Measurements from ENCODE around the gene FRMPD4.

DNA sequence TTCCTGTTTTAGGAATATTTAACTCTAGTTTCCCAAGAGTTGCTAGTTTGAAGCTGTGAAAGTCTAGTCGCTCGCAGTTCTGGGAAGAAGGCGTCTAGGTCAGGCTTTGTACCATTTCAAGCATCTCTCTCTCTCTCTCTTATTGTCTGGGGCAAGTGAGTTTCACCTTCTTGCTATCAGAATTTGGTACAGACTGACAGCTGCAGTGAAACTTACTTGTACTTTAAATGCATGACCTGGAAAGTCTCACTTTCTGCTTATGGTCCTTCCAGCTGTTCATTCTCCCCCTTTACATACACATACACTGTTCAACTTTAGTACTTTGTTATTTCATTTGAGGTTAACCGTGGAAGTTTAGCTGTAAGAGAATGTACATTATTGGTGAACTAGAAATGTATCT is 4.4 kb downstream of the FRMPD4 start:
- TF ChIP-seq, protein P1, sequence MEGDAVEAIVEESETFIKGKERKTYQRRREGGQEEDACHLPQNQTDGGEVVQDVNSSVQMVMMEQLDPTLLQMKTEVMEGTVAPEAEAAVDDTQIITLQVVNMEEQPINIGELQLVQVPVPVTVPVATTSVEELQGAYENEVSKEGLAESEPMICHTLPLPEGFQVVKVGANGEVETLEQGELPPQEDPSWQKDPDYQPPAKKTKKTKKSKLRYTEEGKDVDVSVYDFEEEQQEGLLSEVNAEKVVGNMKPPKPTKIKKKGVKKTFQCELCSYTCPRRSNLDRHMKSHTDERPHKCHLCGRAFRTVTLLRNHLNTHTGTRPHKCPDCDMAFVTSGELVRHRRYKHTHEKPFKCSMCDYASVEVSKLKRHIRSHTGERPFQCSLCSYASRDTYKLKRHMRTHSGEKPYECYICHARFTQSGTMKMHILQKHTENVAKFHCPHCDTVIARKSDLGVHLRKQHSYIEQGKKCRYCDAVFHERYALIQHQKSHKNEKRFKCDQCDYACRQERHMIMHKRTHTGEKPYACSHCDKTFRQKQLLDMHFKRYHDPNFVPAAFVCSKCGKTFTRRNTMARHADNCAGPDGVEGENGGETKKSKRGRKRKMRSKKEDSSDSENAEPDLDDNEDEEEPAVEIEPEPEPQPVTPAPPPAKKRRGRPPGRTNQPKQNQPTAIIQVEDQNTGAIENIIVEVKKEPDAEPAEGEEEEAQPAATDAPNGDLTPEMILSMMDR (IDR thresholded peaks at IDR 0.05) = no peak
- no peak for TF ChIP-seq CHD2 (IDR thresholded peaks at IDR 0.05; ENCODE audit: low read length, partially characterized antibody)
- no peak for TF ChIP-seq KDM1A (IDR thresholded peaks at IDR 0.05; ENCODE audit: low read depth)
- TF ChIP-seq RCOR1 (IDR thresholded peaks at IDR 0.05; ENCODE audit: low read depth, low read length) = no peak
- no peak for TF ChIP-seq CEBPB (IDR thresholded peaks at IDR 0.05)
- TF ChIP-seq HDAC2 (IDR thresholded peaks at IDR 0.05) = no peak
- TF ChIP-seq POLR2A (IDR thresholded peaks at IDR 0.05; ENCODE audit: low read length) = no peak
- TF ChIP-seq HOXA7 (CRISPR knock-in tag; IDR thresholded peaks at IDR 0.05) = no peak

Measured in A549 (cell line).